ENCODE results near the gene NRP2.

DNA sequence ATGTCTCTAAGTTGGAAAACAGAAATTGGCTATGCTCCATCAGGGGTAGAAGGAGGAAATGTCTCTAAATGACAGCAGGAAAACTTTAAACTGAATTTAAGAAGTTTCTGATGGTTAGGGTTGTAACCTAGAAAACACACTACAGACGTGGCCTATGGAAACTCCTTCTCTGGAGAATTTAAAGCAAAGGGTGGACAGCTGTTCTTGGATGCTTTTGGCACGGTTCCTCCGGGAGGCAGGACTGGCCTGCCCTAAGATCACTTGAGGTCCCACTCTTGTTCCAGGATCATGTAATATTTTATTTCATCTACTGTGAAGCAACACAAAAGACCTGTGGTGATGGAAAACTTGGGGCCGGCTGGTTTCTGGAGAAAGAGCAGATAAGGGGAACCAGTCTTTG is 77.0 kb downstream of the NRP2 start:
- TF ChIP-seq, protein P1, sequence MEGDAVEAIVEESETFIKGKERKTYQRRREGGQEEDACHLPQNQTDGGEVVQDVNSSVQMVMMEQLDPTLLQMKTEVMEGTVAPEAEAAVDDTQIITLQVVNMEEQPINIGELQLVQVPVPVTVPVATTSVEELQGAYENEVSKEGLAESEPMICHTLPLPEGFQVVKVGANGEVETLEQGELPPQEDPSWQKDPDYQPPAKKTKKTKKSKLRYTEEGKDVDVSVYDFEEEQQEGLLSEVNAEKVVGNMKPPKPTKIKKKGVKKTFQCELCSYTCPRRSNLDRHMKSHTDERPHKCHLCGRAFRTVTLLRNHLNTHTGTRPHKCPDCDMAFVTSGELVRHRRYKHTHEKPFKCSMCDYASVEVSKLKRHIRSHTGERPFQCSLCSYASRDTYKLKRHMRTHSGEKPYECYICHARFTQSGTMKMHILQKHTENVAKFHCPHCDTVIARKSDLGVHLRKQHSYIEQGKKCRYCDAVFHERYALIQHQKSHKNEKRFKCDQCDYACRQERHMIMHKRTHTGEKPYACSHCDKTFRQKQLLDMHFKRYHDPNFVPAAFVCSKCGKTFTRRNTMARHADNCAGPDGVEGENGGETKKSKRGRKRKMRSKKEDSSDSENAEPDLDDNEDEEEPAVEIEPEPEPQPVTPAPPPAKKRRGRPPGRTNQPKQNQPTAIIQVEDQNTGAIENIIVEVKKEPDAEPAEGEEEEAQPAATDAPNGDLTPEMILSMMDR (IDR thresholded peaks at IDR 0.05): no peak
- TF ChIP-seq EZH2 (IDR thresholded peaks at IDR 0.05; ENCODE audit: borderline replicate concordance, insufficient read depth, low read depth, low read length, poor library complexity, severe bottlenecking): no peak

All from B cell (primary cell).